IMR-90 (cell line): ENCODE measurements around the gene KDM6B. TPM values are rescaled to one million over a fixed set of nuclear protein-coding genes. Genes with fewer than 3 reads are reported as not detected.

Experiments used
- ATAC-seq: fragments of 200-7000 bp; cut with Tn5 transposase; 2 replicates; pipeline ENCODE4 v1.9.1; 2020; ENCODE audit warnings: low read depth, mild to moderate bottlenecking, moderate library complexity
- BruUV-seq: library from RNA; stranded (reverse); fragments of 400-500 nt; replicated peaks from 2 replicates; lab custom pipeline; 2021; lab: Mats Ljungman, UMichigan
- CTCF ChIA-PET: fragments of 300-600 bp; formaldehyde crosslinking; extraction: SDS; loops from one replicate; lab custom pipeline; 2021; ENCODE audit warnings: antibody characterized with exemption; lab: Yijun Ruan, JAX
- POLR2A ChIA-PET: fragments of 300-600 bp; sonication (Branson Sonifier 250); formaldehyde crosslinking; loops from one replicate; lab custom pipeline; 2022; ENCODE audit warnings: antibody characterized with exemption; ENCODE audit not compliant: unreplicated experiment; lab: Charles Lee
- DNase-seq: peaks from one replicate; pipeline ENCODE4 v3.0.0; 2013
- H2AFZ ChIP-seq: replicated peaks from 2 replicates; pipeline ENCODE3; 2013; ENCODE audit warnings: low read length, mild to moderate bottlenecking; ENCODE audit not compliant: poor library complexity
- H2AK5ac ChIP-seq: 2 replicates; pipeline ENCODE4 v1.6.1; 2013; ENCODE audit warnings: low read depth, low read length, inconsistent platforms
- H2AK9ac ChIP-seq: replicated peaks from 2 replicates; pipeline ENCODE3; 2013; ENCODE audit warnings: mild to moderate bottlenecking, low read depth, low read length, moderate library complexity; ENCODE audit not compliant: poor library complexity
- H2BK120ac ChIP-seq: 2 replicates; pipeline ENCODE4 v1.6.1; 2013; ENCODE audit warnings: low read depth, low read length, inconsistent platforms
- H2BK15ac ChIP-seq: 3 replicates; pipeline ENCODE4 v1.6.1; 2013; ENCODE audit warnings: low read depth, low read length, inconsistent platforms
- H2BK20ac ChIP-seq: 2 replicates; pipeline ENCODE4 v1.6.1; 2013; ENCODE audit warnings: low read depth, mild to moderate bottlenecking, inconsistent platforms, low read length, moderate library complexity
- H2BK5ac ChIP-seq: 2 replicates; pipeline ENCODE4 v1.6.1; 2013; ENCODE audit warnings: mild to moderate bottlenecking, low read depth, low read length, inconsistent platforms; ENCODE audit not compliant: poor library complexity, severe bottlenecking
- H3K14ac ChIP-seq: replicated peaks from 2 replicates; pipeline ENCODE4 v1.6.1; 2013; ENCODE audit warnings: low read depth, low read length, inconsistent platforms
- H3K18ac ChIP-seq: 2 replicates; pipeline ENCODE4 v1.6.1; 2013; ENCODE audit warnings: low read depth, low read length, control low read depth
- H3K23ac ChIP-seq: 2 replicates; pipeline ENCODE4 v1.6.1; 2013; ENCODE audit warnings: low read depth, low read length, inconsistent platforms
- H3K27ac ChIP-seq: 2 replicates; pipeline ENCODE4 v1.5.1; 2013; ENCODE audit warnings: mild to moderate bottlenecking, control low read depth, low read length; ENCODE audit not compliant: insufficient read depth
- H3K27me3 ChIP-seq: 2 replicates; pipeline ENCODE4 v1.6.1; 2013; ENCODE audit warnings: low read length; ENCODE audit not compliant: control insufficient read depth, insufficient read depth
- H3K36me3 ChIP-seq: 2 replicates; pipeline ENCODE4 v1.6.1; 2013; ENCODE audit warnings: low read length, mixed read lengths; ENCODE audit not compliant: control insufficient read depth, insufficient read depth
- H3K4ac ChIP-seq: 2 replicates; pipeline ENCODE4 v1.6.1; 2013; ENCODE audit warnings: low read depth, low read length, inconsistent platforms
- H3K4me1 ChIP-seq: 2 replicates; pipeline ENCODE4 v1.6.1; 2013; ENCODE audit warnings: low read length, mixed read lengths; ENCODE audit not compliant: control insufficient read depth, insufficient read depth
- H3K4me2 ChIP-seq: 2 replicates; pipeline ENCODE4 v1.6.1; 2013; ENCODE audit warnings: low read depth, mild to moderate bottlenecking, control low read depth, low read length, moderate library complexity
- H3K4me3 ChIP-seq: 2 replicates; pipeline ENCODE4 v1.5.1; 2013; ENCODE audit warnings: low read depth, mild to moderate bottlenecking, control low read depth, low read length, moderate library complexity; ENCODE audit not compliant: insufficient read depth
- H3K56ac ChIP-seq: 2 replicates; pipeline ENCODE4 v1.6.1; 2013; ENCODE audit warnings: low read length, inconsistent platforms; ENCODE audit not compliant: insufficient read depth; ENCODE audit errors: extremely low read depth
- H3K79me1 ChIP-seq, 2 experiments: 2 replicates each; pipeline ENCODE4 v1.6.1; 2013; ENCODE audit warnings: low read length in 2 of 2, inconsistent platforms in 1 of 2, low read depth in 1 of 2
- H3K9ac ChIP-seq: 2 replicates; pipeline ENCODE4 v1.6.1; 2013; ENCODE audit warnings: low read depth, low read length, control low read depth
- H3K9me1 ChIP-seq: 2 replicates; pipeline ENCODE4 v1.6.1; 2013; ENCODE audit warnings: low read length, inconsistent platforms; ENCODE audit not compliant: insufficient read depth
- H3K9me3 ChIP-seq: 2 replicates; pipeline ENCODE4 v1.6.1; 2013; ENCODE audit warnings: low read length; ENCODE audit not compliant: control insufficient read depth, insufficient read depth
- H4K20me1 ChIP-seq: 2 replicates; pipeline ENCODE4 v1.6.1; 2013; ENCODE audit warnings: low read length, inconsistent platforms; ENCODE audit not compliant: insufficient read depth
- H4K5ac ChIP-seq: 2 replicates; pipeline ENCODE4 v1.6.1; 2013; ENCODE audit warnings: mild to moderate bottlenecking, low read depth, low read length, control low read depth
- H4K8ac ChIP-seq, 2 experiments: 2 replicates each; pipeline ENCODE4 v1.6.1; 2013; ENCODE audit warnings: low read depth in 2 of 2, low read length in 2 of 2, control low read depth in 1 of 2, inconsistent platforms in 1 of 2
- H4K91ac ChIP-seq: 2 replicates; pipeline ENCODE4 v1.6.1; 2013; ENCODE audit warnings: low read depth, low read length, inconsistent platforms; ENCODE audit not compliant: insufficient read depth
- MAFK ChIP-seq: IDR thresholded peaks from 2 replicates; pipeline ENCODE4 v1.6.1; 2012; ENCODE audit warnings: low read depth, low read length, improper control_type of control experiment
- RFX5 ChIP-seq: IDR thresholded peaks from 2 replicates; pipeline ENCODE4 v1.8.0; 2012; ENCODE audit warnings: low read depth, mild to moderate bottlenecking, low read length, moderate library complexity
- WGBS, 2 experiments: methylation state at CpG; one replicate each; pipeline versions ENCODE4 v1.1.5 to v1.1.7; 2013; ENCODE audit warnings: missing lambda C conversion rate in 2 of 2; ENCODE audit not compliant: insufficient read length in 1 of 2; ENCODE audit errors: extremely low coverage in 2 of 2; 5-methylcytosine and 5-hydroxymethylcytosine counted together
- dilution Hi-C: fragments of 300-500 bp; cut with HindIII; formaldehyde crosslinking; loops from one replicate; pipeline ENCODE4 v1.14.3; 2018; ENCODE audit warnings: low sequenced_read_pairs; ENCODE audit not compliant: unreplicated experiment
- in situ Hi-C: fragments of 300-500 bp; cut with MboI; formaldehyde crosslinking; loops from 3 replicates; pipeline ENCODE4 v1.14.3; 2019; ENCODE audit warnings: low sequenced_read_pairs, inconsistent platforms, mixed read lengths
- intact Hi-C: fragments of 100-400 bp; cut with micrococcal nuclease; formaldehyde crosslinking; loops from 2 replicates; pipeline ENCODE4 v1.10.0; 2022
- polyA plus RNA-seq, 3 experiments: library from polyadenylated mRNA; depleted of rRNA; stranded (reverse); fragments of >200 nt; gene quantifications; 2 replicates each; pipeline ENCODE4 v1.2.3, GENCODE V29; 2012; ENCODE audit warnings: low replicate concordance in 1 of 3
- total RNA-seq: library from RNA; depleted of rRNA; stranded (reverse); fragments of >200 nt; gene quantifications from 2 replicates; pipeline ENCODE4 v1.2.3, GENCODE V29; 2012

The KDM6B gene
- total and polyA plus RNA-seq, 2 of the 4 experiments (the other 2 are of a cell fraction): 0.72 to 3.5 TPM

DNA sequence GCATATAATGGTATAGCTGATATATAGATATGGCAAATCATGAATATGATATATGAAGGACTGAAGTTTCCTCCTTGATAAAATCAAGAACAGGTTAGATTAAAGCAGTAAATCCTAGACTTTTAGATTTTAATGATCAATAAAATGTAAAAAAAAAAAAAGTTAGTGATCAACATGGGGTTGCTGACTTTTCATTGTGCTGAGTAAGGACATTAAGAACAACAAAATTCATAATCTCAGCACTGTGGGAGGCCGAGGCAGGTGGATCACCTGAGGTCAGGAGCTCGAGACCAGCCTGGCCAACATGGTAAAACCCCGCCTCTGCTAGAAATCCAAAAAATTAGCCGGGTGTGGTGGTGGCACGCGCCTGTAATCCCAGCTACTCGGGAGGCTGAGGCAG lies 44.2 kb downstream of the KDM6B start:
- ChIA-PET POLR2A (no interaction called here), CTCF (interaction anchor here (0.6 to 0.7 kb wide), 2 partner anchors 27 to 35 kb away, joined by 3 read pairs; no protein-coding TSS in a partner anchor)
- H2BK15ac ChIP-seq: no peak overlapping the region
- H3K18ac ChIP-seq: no peak overlapping the region
- H3K56ac ChIP-seq: no peak overlapping the region
- DNase-seq: no peak
- no peak overlapping the region for H3K4me3 ChIP-seq
- ATAC-seq: no peak
- H2BK20ac ChIP-seq: no peak overlapping the region
- H3K23ac ChIP-seq: no peak overlapping the region
- H4K5ac ChIP-seq: no peak overlapping the region
- no peak overlapping the region for H4K91ac ChIP-seq
- peaks cover 8% of the 10 kb centered on the region; the same call in 1 of the 2 replicates for H3K4me1 ChIP-seq
- no peak overlapping the region for H3K4ac ChIP-seq
- no peak overlapping the region for H2AFZ ChIP-seq
- BruUV-seq: no TSS peak
- H3K27ac ChIP-seq: no peak overlapping the region
- H3K27me3 ChIP-seq: no peaks in the 10 kb centered on the region
- WGBS, 2 experiments: no CpG with 5 or more reads among the region's 7 CpGs
- H3K79me1 ChIP-seq: peaks cover 10 to 31% of the 10 kb centered on the region in 2 experiments
- no peak overlapping the region for H2BK120ac ChIP-seq
- H4K20me1 ChIP-seq: no peaks in the 10 kb centered on the region
- H3K36me3 ChIP-seq: peaks cover 19% of the 10 kb centered on the region
- no peak overlapping the region for H3K9ac ChIP-seq
- H3K9me1 ChIP-seq: peaks cover 5% of the 10 kb centered on the region; the same call in 1 of the 2 replicates
- no peak overlapping the region for H2AK9ac ChIP-seq
- H3K9me3 ChIP-seq: no peaks in the 10 kb centered on the region
- H3K4me2 ChIP-seq: no peak overlapping the region
- no peak overlapping the region for H2AK5ac ChIP-seq
- dilution Hi-C loops (no loop called here), intact Hi-C loops (no loop called here), in situ Hi-C loops (no loop called here)
- H2BK5ac ChIP-seq: no peak overlapping the region
- no peak overlapping the region for H3K14ac ChIP-seq
- peak; percentile 35; the same call in 1 of the 2 replicates for TF ChIP-seq MAFK
- TF ChIP-seq RFX5: no peak
- no peak overlapping the region for H4K8ac ChIP-seq
